T follicular helper cell (primary cell): ENCODE measurements around the gene ZNF99.
"Not testable (repeated sequence)": the region's sequence is repeated elsewhere in the genome, so short reads cannot be mapped to it uniquely, and the experiment has no call there.

Experiments used
- DNase-seq: peaks from one replicate; pipeline ENCODE4 v3.0.0-alpha.2; 2020; ENCODE audit warnings: low read depth
- total RNA-seq, 2 experiments: gene quantifications; one replicate each; lab custom pipeline; 2026; lab: John Stamatoyannopoulos, UW

The ZNF99 gene
- 0 reads per million in 2 experiments for total RNA-seq

DNA sequence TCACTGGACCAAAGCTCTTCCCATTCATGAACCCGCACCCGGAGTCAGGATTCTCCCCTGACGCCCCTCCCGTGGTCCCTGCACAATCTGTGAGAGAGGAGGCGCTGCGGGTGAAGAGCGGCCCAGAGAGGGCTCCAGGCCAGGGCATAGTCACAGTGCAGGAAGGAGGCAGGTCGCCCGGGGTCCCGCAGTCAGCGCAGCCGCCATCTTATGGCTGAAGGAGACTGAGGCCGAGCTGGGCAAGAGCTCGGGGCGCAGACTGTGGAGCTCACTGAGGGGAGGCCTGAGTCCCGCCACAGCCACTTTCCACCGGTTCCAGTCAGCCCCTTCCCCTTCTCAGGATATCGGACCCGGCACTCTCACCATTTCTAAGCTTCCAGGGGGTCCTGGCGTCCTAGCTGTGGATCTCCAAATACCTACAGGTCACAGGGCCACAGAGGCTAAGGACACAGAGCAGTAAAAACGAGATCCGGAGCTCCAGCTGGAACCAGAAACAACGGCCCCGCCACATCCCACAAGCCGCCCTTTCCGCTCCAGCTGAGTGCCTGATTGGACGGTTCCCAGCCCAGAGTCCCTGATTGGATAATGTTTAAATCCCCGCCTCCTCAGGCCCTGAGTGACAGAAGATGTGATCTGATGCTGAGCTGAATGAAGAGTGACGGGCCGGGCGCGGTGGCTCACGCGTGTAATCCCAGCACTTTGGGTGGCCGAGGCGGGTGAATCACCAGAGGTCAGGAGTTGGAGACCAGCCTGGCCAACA is at the start of gene ZNF99:
Gene ZNF99, minus strand, starts transcription at position 501 of the 760 bp plus-strand sequence. Its CDS starts 135 bp downstream, at position 366.
- DNase-seq, result no peak

GRCh38 chr19:22832031-22832762 is 48.2 kb upstream of the ZNF99 start, which contains the start of gene ZNF723:
TSS of gene ZNF723 (plus strand) at chr19:22832291. CDS start at chr19:22832380, 89 bp downstream.
- no peak for DNase-seq

GRCh38 chr19:22831211-22831610 is 47.3 kb upstream of the ZNF99 start:
- no peak for DNase-seq

DNA sequence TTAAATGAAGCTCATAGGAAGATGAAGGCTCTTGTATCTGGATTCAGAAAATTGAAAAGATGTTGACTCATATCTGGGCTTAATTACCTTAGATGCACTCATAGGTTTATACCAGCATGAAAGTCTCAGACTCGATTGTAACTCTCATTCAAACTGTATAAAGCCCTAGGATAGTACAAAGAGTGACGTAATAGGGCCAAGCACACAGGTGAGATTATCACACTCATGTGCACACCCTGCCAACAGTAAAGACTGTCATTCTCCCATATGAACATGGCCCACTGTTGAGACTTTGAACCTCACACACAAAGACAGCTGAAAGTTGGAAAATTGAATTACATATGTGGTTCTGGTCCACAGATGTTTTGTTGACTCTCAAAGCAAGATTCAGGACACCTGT is 30.2 kb upstream of the ZNF99 start:
- DNase-seq, result no peak

DNA sequence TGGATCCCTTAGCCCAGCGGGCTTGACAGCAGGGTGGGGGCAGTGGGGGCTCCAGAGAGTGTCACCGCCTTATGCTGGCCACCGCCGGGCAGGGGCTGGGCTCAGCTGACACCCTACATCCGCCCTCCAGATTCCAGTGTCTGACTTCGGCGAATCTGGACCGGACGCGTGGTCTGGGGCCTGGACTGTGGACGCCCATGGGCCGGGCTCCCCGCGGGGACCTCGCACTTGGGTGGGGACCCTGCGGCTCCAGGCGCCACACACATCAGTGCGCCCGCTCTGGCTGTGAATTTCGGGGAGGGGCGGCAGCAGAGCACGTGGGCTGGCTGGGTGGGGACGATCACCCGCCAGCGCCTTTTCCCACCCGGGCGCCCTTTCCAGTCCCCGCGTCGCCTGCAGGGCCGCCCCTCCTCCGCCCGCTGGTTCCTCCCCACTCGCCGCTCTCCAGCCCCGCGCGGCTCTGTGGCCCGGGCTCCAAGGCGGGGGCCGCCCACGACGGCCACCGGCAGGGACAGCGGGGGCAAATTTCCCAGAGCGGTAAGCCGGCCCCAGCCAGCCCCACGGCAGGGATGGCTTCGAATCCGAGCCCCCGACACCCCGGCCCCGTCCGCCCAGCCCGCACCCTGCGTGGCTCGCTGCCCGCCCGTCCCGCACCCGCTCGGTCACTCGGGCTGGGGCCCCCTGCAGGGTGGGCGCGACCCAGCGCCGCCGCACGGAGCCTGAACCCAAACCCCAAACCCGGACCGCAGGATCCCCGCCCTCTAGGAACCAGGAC is 23.3 kb upstream of the ZNF99 start:
- no peak for DNase-seq

DNA sequence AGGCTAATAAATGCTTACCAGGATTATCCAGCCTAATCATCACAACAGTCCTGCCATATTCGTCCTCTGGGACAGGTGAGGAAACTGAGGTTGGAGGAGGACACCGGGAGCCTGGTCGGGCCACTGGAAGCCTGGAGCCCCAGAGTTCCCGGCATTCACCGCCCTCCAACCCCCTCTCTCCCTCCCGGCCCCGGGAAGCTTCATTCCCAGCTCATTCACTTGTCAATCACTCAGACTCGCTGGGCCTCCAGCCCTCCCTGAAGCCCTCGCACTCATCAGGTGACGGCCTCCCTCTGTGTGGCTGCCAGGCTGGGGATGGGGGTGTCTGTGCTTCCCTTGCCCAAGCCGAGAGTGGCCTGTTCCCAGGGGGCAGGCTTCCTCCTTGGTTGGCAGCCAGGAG is 22.5 kb upstream of the ZNF99 start:
- DNase-seq, result no peak

- DNase-seq, result no peak
These were observed 13.1 kb upstream of the ZNF99 start for GRCh38 chr19:22797040-22797439.

GRCh38 chr19:22792863-22793262 is 8.9 kb upstream of the ZNF99 start:
- not testable (repeated sequence) for DNase-seq

DNA sequence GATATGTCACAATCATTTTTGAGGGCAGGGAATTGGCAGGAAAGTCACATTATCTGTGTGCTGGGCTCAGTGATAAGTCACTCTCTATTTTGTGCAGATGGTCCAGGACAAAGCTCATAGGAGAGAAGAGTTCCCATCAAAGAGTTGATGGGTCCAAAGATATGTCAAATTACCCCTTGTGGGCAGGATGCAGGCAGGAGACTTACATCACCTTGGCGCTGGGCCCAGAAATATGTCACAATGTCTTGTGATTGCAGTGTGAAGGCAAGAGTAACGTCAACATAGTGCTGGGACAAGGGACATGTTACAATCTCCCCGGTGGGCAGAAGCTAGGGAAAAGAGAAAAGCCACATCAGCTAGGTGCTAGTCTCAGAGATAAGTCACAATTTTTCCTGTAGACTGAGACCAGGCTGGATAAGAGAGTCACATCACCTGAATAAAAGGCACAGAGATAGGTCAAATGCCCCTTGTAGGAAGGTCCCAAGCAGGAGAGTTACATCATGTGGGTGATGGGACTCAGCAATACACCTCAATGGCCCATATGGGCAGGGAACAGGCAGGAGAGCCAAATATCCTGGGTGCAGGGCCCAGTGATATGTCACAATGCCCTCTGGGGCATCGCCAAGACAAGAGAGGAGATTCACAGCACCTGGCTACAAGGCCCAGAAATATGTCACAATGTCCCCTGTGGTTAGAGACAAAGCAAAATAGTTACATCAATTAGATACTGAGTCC is 47.9 kb downstream of the ZNF99 start:
- no peak for DNase-seq

DNA sequence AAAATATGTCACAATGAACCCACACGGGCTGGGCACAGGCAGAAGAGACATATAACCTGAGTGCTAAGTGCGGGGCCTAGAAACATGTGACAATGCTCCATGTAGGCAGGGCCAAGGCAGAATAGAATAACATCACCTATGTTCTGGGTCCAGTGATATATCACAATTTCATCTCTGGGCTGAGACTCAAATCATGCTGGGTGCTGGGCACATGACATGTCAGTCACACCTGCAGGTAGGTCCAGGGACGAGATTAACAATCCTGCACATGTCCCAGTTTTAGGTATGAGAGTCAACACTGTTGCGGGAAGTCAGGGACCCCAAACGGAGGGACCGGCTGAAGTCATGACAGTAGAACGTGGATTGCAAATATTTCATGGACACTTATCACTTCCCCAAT is 50.3 kb downstream of the ZNF99 start:
- no peak for DNase-seq

DNA sequence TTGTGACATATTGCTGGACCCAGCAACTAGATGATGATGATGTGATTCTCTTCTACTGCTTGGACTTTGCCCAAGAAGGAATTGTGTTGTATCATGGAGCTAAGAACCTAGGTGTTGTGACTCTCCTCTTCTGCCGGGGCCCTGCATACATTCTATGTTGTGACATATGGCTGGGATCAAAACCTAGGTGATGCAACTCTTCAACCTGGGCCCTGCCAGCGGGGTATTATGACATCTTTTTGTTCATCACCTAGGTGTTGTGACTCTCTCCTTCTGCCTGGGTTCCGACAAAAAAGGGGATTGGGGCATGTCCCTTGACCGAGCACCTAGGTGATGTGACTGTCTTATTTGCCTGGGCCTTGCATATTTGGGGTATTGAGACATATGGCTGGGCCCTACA is 55.7 kb downstream of the ZNF99 start:
- not testable (repeated sequence) for DNase-seq

GRCh38 chr19:22721533-22721932 is 62.4 kb downstream of the ZNF99 start:
- not testable (repeated sequence) for DNase-seq

DNA sequence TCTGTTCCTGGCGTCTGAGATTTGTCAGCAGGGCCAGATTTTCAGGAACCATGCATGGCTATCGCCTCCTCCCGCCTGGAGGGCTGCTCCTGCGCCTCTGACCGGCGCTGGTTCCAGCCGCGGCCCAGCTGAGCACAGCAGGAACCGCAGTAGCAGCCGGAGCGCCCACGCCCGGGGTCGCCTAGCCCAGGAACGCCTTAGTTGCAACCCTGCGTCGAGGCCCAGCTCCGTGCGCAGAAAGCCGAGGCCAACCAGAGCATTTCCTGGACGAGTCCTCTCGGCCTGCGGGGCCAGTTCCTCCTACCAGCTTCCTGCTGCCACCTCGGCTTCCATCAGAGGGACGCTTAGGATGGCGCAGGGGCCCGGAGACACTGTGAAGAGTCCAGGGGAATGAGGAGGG is 75.0 kb downstream of the ZNF99 start:
- no peak for DNase-seq

DNA sequence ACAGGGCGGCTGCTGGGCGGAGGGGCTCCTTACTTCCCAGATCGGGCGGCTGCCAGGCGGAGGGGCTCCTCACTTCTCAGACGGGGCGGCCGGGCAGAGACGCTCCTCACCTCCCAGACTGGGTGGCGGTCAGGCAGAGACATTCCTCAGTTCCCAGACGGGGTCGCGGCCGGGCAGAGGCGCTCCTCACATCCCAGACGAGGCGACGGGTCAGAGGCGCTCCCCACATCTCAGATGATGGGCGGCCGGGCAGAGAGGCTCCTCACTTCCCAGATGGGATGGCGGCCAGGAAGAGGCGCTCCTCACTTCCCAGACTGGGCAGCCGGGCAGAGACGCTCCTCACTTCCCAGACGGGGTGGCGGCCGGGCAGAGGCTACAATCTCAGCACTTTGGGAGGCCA is 80.9 kb downstream of the ZNF99 start:
- not testable (repeated sequence) for DNase-seq

DNA sequence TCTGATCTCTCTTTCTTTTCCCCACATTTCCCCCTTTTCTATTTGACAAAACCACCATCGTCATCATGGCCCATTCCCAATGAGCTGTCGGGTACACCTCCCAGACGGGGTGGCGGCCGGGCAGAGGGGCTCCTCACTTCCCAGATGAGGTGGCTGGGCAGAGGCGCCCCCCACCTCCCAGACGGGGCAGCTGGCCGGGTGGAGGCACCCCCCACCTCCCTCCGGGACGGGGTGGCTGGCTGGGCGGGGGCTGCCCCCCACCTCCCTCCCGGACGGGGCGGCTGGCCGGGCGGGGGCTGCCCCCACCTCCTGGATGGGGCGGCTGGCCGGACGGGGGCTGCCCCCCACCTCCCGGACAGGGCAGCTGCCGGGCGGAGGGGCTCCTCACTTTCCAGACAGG is 81.3 kb downstream of the ZNF99 start:
- DNase-seq, result not testable (repeated sequence)
